Choroid plexus epithelial cell (primary cell): ENCODE data around the gene TBC1D5.
A peak's percentile ranks its signal among the peaks of the same experiment; 100 is the strongest.

Experiments
- DNase-seq: peaks from one replicate; pipeline ENCODE4 v3.0.0-alpha.2; 2010; ENCODE audit warnings: low read depth
- H3K4me3 ChIP-seq: 2 replicates; pipeline ENCODE4 v1.5.1; 2011; ENCODE audit warnings: low read depth, mild to moderate bottlenecking, control low read depth, low read length, moderate library complexity
- CTCF ChIP-seq: conservative IDR thresholded peaks from 2 replicates; pipeline ENCODE4 v1.5.1; 2011; ENCODE audit warnings: low read depth, mild to moderate bottlenecking, control low read depth, inconsistent platforms, low read length, moderate library complexity

The TBC1D5 gene

GRCh38 chr3:17207979-17208378, 534.5 kb downstream of the TBC1D5 start:
- no peak for DNase-seq
- no peak overlapping the region for H3K4me3 ChIP-seq
- TF ChIP-seq CTCF: no peak

GRCh38 chr3:17207019-17207418, 535.4 kb downstream of the TBC1D5 start:
- DNase-seq: no peak
- H3K4me3 ChIP-seq: no peak overlapping the region
- TF ChIP-seq CTCF: no peak

- no peak for TF ChIP-seq CTCF
- H3K4me3 ChIP-seq: no peak overlapping the region
- DNase-seq: no peak
Measured at GRCh38 chr3:17204049-17204650, 538.3 kb downstream of the TBC1D5 start.

- DNase-seq: no peak
- H3K4me3 ChIP-seq: no peak overlapping the region
Measured at GRCh38 chr3:17201538-17201937, 540.9 kb downstream of the TBC1D5 start.

GRCh38 chr3:17195856-17196604, 546.4 kb downstream of the TBC1D5 start:
- H3K4me3 ChIP-seq: no peak overlapping the region
- TF ChIP-seq CTCF: peak; percentile 54
- DNase-seq: peak; percentile 73

More at GRCh38 chr3:17201538-17201937, 540.9 kb downstream of the TBC1D5 start:
- no peak for TF ChIP-seq CTCF

GRCh38 chr3:17195192-17195611, 547.2 kb downstream of the TBC1D5 start:
- no peak overlapping the region for H3K4me3 ChIP-seq
- no peak for TF ChIP-seq CTCF
- peak; percentile 86 for DNase-seq

- TF ChIP-seq CTCF: no peak
- no peak for DNase-seq
Measured at GRCh38 chr3:17194116-17194515, 548.3 kb downstream of the TBC1D5 start.

More at GRCh38 chr3:17194116-17194515, 548.3 kb downstream of the TBC1D5 start:
- H3K4me3 ChIP-seq: no peak overlapping the region
